B cell (primary cell): ENCODE results near the gene MTMR8. TPM values are rescaled to one million over a fixed set of nuclear protein-coding genes. Genes with fewer than 3 reads are reported as not detected.

Experiments used
- ATAC-seq: fragments of 200-7000 bp; cut with Tn5 transposase; one replicate; pipeline ENCODE4 v1.10.0; 2021; ENCODE audit warnings: low read depth, mild to moderate bottlenecking, moderate number of reproducible peaks, moderate library complexity
- CTCF ChIA-PET: fragments of 350-600 bp; sonication (Branson Sonifier 250); formaldehyde crosslinking; loops from one replicate; lab custom pipeline; 2021; ENCODE audit warnings: antibody characterized with exemption, inconsistent platforms; lab: Charles Lee
- POLR2A ChIA-PET: fragments of 350-600 bp; sonication (Branson Sonifier 250); formaldehyde crosslinking; loops from one replicate; lab custom pipeline; 2021; ENCODE audit warnings: antibody characterized with exemption; lab: Charles Lee
- DNase-seq: peaks from one replicate; pipeline ENCODE4 v3.0.0; 2013
- H2AFZ ChIP-seq: 2 replicates; pipeline ENCODE4 v1.6.1; 2012; ENCODE audit warnings: mild to moderate bottlenecking, low read depth, low read length; ENCODE audit not compliant: insufficient read depth, poor library complexity, severe bottlenecking
- H3K27ac ChIP-seq, 2 donors: 1 replicate in 1 of 2; 2 replicates in 1 of 2; pipeline ENCODE4 v1.5.1; 2012 to 2013; ENCODE audit warnings: low read length in 2 of 2, mild to moderate bottlenecking in 2 of 2, moderate library complexity in 1 of 2
- H3K27me3 ChIP-seq, 4 experiments: fragments of 200-600 bp in 1 of 4; sonication (generic) in 1 of 4; replicated peaks in 1 of 4; 1 replicate in 2 of 4; 2 replicates in 2 of 4; pipeline versions ENCODE4 v1.6.1 to v1.7.0; 2013 to 2016; ENCODE audit warnings: low read length in 3 of 4, mild to moderate bottlenecking in 2 of 4, mixed read lengths in 1 of 4, moderate library complexity in 1 of 4; ENCODE audit not compliant: insufficient read depth in 4 of 4, control insufficient read depth in 3 of 4; ENCODE audit errors: control extremely low read depth in 1 of 4
- H3K36me3 ChIP-seq, 2 experiments: replicated peaks in 1 of 2; 1 replicate in 1 of 2; 2 replicates in 1 of 2; pipeline versions ENCODE4 v1.6.1 to v1.7.1; 2013; ENCODE audit warnings: low read length in 1 of 2; ENCODE audit not compliant: insufficient read depth in 2 of 2, control insufficient read depth in 1 of 2; ENCODE audit errors: control extremely low read depth in 1 of 2, extremely low read depth in 1 of 2
- H3K4me1 ChIP-seq, 2 donors: fragments of 200-600 bp in 1 of 2; sonication (generic) in 1 of 2; 1 replicate in 1 of 2; 2 replicates in 1 of 2; pipeline versions ENCODE4 v1.5.1 to v1.6.1; 2013 to 2017; ENCODE audit warnings: low read length in 2 of 2; ENCODE audit not compliant: control insufficient read depth in 2 of 2, insufficient read depth in 2 of 2
- H3K4me2 ChIP-seq: replicated peaks from 2 replicates; pipeline ENCODE3; 2012; ENCODE audit warnings: mild to moderate bottlenecking, low read depth, low read length; ENCODE audit not compliant: poor library complexity, severe bottlenecking
- H3K4me3 ChIP-seq, 5 experiments: fragments of 200-600 bp in 1 of 5; sonication (generic) in 1 of 5; 1 replicate in 3 of 5; 2 replicates in 2 of 5; pipeline versions ENCODE4 v1.5.1 to v1.7.0; 2011 to 2016; ENCODE audit warnings: low read length in 4 of 5, mild to moderate bottlenecking in 4 of 5, low read depth in 2 of 5, control low read depth in 1 of 5, moderate library complexity in 1 of 5; ENCODE audit not compliant: insufficient read depth in 1 of 5; ENCODE audit errors: control extremely low read depth in 1 of 5, extremely low read depth in 1 of 5
- H3K79me2 ChIP-seq: fragments of 200-600 bp; sonication (generic); one replicate; pipeline ENCODE4 v1.6.0; 2016; ENCODE audit warnings: low read length; ENCODE audit not compliant: control insufficient read depth, insufficient read depth
- H3K9ac ChIP-seq: fragments of 200-600 bp; sonication (generic); 2 replicates; pipeline ENCODE4 v1.6.1; 2017; ENCODE audit warnings: mild to moderate bottlenecking, low read length, moderate library complexity
- H3K9me3 ChIP-seq, 3 donors: one replicate each; pipeline versions ENCODE4 v1.6.1 to v1.7.1; 2013; ENCODE audit warnings: low read length in 2 of 3; ENCODE audit not compliant: control insufficient read depth in 2 of 3, insufficient read depth in 1 of 3; ENCODE audit errors: control extremely low read depth in 1 of 3
- H4K20me1 ChIP-seq: 2 replicates; pipeline ENCODE4 v1.6.0; 2012; ENCODE audit warnings: mild to moderate bottlenecking, low read length; ENCODE audit not compliant: insufficient read depth, control insufficient read depth, poor library complexity, severe bottlenecking
- H3K27ac Mint-ChIP-seq: one replicate; pipeline ENCODE4 v1.8.0; 2021; ENCODE audit warnings: mixed read lengths
- H3K27me3 Mint-ChIP-seq: one replicate; pipeline ENCODE4 v1.8.0; 2021; ENCODE audit warnings: mixed read lengths
- H3K4me1 Mint-ChIP-seq: one replicate; pipeline ENCODE4 v1.8.0; 2021; ENCODE audit warnings: mixed read lengths
- H3K4me3 Mint-ChIP-seq: one replicate; pipeline ENCODE4 v1.8.0; 2021; ENCODE audit warnings: mixed read lengths
- H3K9me3 Mint-ChIP-seq: one replicate; pipeline ENCODE4 v1.8.0; 2022; ENCODE audit warnings: mixed read lengths; ENCODE audit not compliant: insufficient read depth
- EZH2 ChIP-seq: IDR thresholded peaks from 2 replicates; pipeline ENCODE4 v1.6.1; 2012; ENCODE audit warnings: borderline replicate concordance, low read depth, mild to moderate bottlenecking, moderate library complexity, low read length; ENCODE audit not compliant: insufficient read depth, poor library complexity, severe bottlenecking
- WGBS: methylation state at CpG from one replicate; pipeline ENCODE4 v1.1.5; 2013; ENCODE audit warnings: missing lambda C conversion rate; ENCODE audit not compliant: insufficient coverage; 5-methylcytosine and 5-hydroxymethylcytosine counted together
- intact Hi-C: fragments of 100-400 bp; cut with micrococcal nuclease; formaldehyde crosslinking; loops from one replicate; pipeline ENCODE4 v1.10.0; 2022
- polyA plus RNA-seq: library from polyadenylated mRNA; depleted of rRNA; stranded (reverse); fragments of >200 nt; gene quantifications from 2 replicates; pipeline ENCODE4 v1.2.3, GENCODE V29; 2012
- total RNA-seq, 2 donors: library from RNA; stranded (reverse); fragments of 120-200 nt in 1 of 2; gene quantifications; 1 replicate in 1 of 2; 2 replicates in 1 of 2; pipeline versions ENCODE4 v1.2.3 to v1.2.4, GENCODE V29; 2013 to 2022
- TF ChIP-seq, protein P1 (sequence below): fragments of 200-600 bp; IDR thresholded peaks from one replicate; pipeline ENCODE4 v1.8.0; 2022; ENCODE audit warnings: antibody characterized with exemption, mild to moderate bottlenecking

MTMR8 gene
- total and polyA plus RNA-seq, 2 donors (not counting 1 experiment from before 2014, with no cell fraction given): 1.8 to 11.8 TPM

DNA sequence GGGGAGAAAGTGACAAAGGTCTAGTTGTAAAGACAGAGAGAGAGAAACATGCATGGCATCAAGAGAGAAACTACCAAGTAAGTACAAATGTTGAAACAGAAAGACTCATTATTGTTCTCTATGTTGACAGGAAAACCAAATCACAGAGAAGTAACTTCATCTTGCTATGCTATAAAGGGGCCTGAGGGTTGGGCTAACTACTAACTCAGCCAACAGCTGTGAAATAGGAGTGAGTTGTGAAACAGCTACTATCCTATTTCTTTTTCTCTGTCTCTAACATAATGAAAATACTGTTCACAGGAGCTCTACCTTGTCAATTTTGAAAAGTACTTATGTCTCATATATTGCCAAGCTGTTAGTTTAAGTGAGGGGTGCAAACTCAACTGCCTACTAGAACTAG is 65.0 kb downstream of the MTMR8 start:
- no peak overlapping the region for H2AFZ ChIP-seq
- ATAC-seq (no peak), DNase-seq (no peak)
- H3K9ac ChIP-seq: no peak overlapping the region
- no peaks in the 10 kb centered on the region for H3K27me3 ChIP-seq
- Mint-ChIP-seq H3K27ac (no peak overlapping the region), H3K4me3 (no peak overlapping the region), H3K9me3 (no peaks in the 10 kb centered on the region), H3K4me1 (no peaks in the 10 kb centered on the region), H3K27me3 (no peaks in the 10 kb centered on the region)
- intact Hi-C loops: no loop called here
- H4K20me1 ChIP-seq: no peaks in the 10 kb centered on the region
- H3K36me3 ChIP-seq: no peaks in the 10 kb centered on the region
- H3K4me1 ChIP-seq: no peaks in the 10 kb centered on the region
- TF ChIP-seq, protein P1, sequence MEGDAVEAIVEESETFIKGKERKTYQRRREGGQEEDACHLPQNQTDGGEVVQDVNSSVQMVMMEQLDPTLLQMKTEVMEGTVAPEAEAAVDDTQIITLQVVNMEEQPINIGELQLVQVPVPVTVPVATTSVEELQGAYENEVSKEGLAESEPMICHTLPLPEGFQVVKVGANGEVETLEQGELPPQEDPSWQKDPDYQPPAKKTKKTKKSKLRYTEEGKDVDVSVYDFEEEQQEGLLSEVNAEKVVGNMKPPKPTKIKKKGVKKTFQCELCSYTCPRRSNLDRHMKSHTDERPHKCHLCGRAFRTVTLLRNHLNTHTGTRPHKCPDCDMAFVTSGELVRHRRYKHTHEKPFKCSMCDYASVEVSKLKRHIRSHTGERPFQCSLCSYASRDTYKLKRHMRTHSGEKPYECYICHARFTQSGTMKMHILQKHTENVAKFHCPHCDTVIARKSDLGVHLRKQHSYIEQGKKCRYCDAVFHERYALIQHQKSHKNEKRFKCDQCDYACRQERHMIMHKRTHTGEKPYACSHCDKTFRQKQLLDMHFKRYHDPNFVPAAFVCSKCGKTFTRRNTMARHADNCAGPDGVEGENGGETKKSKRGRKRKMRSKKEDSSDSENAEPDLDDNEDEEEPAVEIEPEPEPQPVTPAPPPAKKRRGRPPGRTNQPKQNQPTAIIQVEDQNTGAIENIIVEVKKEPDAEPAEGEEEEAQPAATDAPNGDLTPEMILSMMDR: no peak
- no peak for TF ChIP-seq EZH2
- CTCF ChIA-PET: no interaction called here
- H3K27ac ChIP-seq: no peak overlapping the region
- no peaks in the 10 kb centered on the region for H3K79me2 ChIP-seq
- POLR2A ChIA-PET: no interaction called here
- no peaks in the 10 kb centered on the region for H3K9me3 ChIP-seq
- H3K4me2 ChIP-seq: no peak overlapping the region
- H3K4me3 ChIP-seq: no peak overlapping the region

DNA sequence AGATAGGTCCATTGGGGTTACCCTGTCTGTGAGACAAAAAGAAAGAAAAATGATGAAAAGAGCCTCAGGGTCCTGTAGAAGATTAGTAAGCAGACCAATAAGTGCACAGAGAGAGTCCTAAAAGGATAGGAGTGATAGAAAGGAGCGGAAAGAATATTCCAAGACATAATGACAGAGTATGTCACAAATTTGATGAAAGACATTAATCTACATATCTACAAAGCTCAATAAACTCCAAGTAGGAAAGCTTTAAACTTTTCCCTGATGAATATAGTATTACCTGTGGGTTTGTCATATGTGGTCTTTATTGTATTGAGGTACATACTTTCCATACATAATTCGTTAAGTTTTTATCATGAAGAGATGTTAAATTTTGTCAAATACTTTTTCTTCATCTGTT is 73.7 kb downstream of the MTMR8 start:
- no peak overlapping the region for H2AFZ ChIP-seq
- Mint-ChIP-seq H3K27me3 (no peaks in the 10 kb centered on the region), H3K4me3 (no peak overlapping the region), H3K9me3 (peaks cover 4% of the 10 kb centered on the region), H3K27ac (no peak overlapping the region), H3K4me1 (no peaks in the 10 kb centered on the region)
- H3K9me3 ChIP-seq: peaks cover 0 to 6% (median 0%) of the 10 kb centered on the region in 3 donors
- H3K79me2 ChIP-seq: no peaks in the 10 kb centered on the region
- no peaks in the 10 kb centered on the region for H3K27me3 ChIP-seq
- H3K4me2 ChIP-seq: no peak overlapping the region
- H3K9ac ChIP-seq: no peak overlapping the region
- TF ChIP-seq, protein P1: no peak
- no peak for TF ChIP-seq EZH2
- H3K36me3 ChIP-seq: peaks cover 3% of the 10 kb centered on the region in 2 experiments
- no peaks in the 10 kb centered on the region for H4K20me1 ChIP-seq
- H3K27ac ChIP-seq: no peak overlapping the region
- ATAC-seq: no peak
- intact Hi-C loops: no loop called here
- POLR2A ChIA-PET: no interaction called here
- no peaks in the 10 kb centered on the region for H3K4me1 ChIP-seq
- DNase-seq: no peak
- whole genome bisulfite sequencing: no CpG with 5 or more reads among the region's 2 CpGs
- CTCF ChIA-PET: no interaction called here
- H3K4me3 ChIP-seq: no peak overlapping the region
